ENCODE results near the gene EPN1. TPM values are rescaled to one million over a fixed set of nuclear protein-coding genes. Genes with fewer than 3 reads are reported as not detected.

Gene EPN1
- total and polyA plus RNA-seq, 8 donors: 17.8 to 363 (median 183) TPM

GRCh38 chr19:55644191-55644833 is 30.7 kb upstream of the EPN1 start:
- H3K4me1 ChIP-seq: peaks cover 52 to 83% (median 79%) of the 10 kb centered on the region in 4 donors
- 41 to 58% (median 43%) methylated on average over 12 of the region's 12 CpGs for WGBS, 5 donors

GRCh38 chr19:55644842-55645511 is 30.0 kb upstream of the EPN1 start:
- H3K27ac ChIP-seq: peak overlapping the region in 2 of 5 donors; percentile 93 to 97

More at GRCh38 chr19:55644191-55644833, 30.7 kb upstream of the EPN1 start:
- Histone ChIP-seq H3K27me3 (peaks cover 0 to 6% (median 0%) of the 10 kb centered on the region in 3 donors), H3K9me3 (no peaks in the 10 kb centered on the region), H3K27ac (peak overlapping the region; percentile 28 to 97 (median 95)), H3K4me3 (peak overlapping the region; percentile 74 to 98 (median 97)), H3K36me3 (peaks cover 11 to 19% (median 16%) of the 10 kb centered on the region in 4 donors)
- TF ChIP-seq POLR2AphosphoS5 (IDR thresholded peaks at IDR 0.05): no peak
- TF ChIP-seq CTCF (IDR thresholded peaks at IDR 0.05): no peak
- no peak for TF ChIP-seq POLR2A (IDR thresholded peaks at IDR 0.05)
- no peak for TF ChIP-seq EP300 (IDR thresholded peaks at IDR 0.05)
- intact Hi-C loops (cut with DNase I; ENCODE audit: low total_unique reads): no loop called here
- no peak for DNase-seq

DNA sequence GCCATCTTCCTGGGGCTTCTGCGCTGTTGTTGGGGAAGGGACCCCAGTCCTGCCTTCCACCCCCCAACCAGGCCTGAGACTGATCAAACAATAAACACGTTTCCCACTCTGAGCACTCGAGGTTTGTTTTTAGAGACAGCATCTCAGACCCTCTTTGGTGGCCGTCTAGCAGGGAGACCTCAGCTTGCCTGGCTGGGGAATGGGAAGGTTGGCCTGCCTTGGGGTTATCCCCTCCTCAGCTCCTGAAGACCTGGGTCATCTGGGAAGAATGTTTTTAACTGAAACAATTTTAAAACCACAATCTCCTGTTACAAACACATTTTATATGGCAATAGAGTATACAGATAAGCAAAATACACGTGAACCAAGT is 29.5 kb upstream of the EPN1 start:
- TF ChIP-seq POLR2AphosphoS5 (IDR thresholded peaks at IDR 0.05) (no peak), EP300 (IDR thresholded peaks at IDR 0.05) (no peak), POLR2A (IDR thresholded peaks at IDR 0.05) (no peak), CTCF (IDR thresholded peaks at IDR 0.05) (no peak)
- Histone ChIP-seq H3K36me3 (peaks cover 11 to 20% (median 17%) of the 10 kb centered on the region in 4 donors), H3K27me3 (peaks cover 0 to 6% (median 0%) of the 10 kb centered on the region in 3 donors), H3K4me1 (peaks cover 45 to 79% (median 76%) of the 10 kb centered on the region in 4 donors), H3K9me3 (no peaks in the 10 kb centered on the region), H3K27ac (no peak overlapping the region), H3K4me3 (no peak overlapping the region)
- intact Hi-C loops (cut with DNase I; ENCODE audit: low total_unique reads): no loop called here
- WGBS, 5 donors: 54 to 71% (median 59%) methylated on average over 5 of the region's 5 CpGs
- no peak for DNase-seq

More at GRCh38 chr19:55644842-55645511, 30.0 kb upstream of the EPN1 start:
- no peak for DNase-seq
- peaks cover 50 to 81% (median 79%) of the 10 kb centered on the region in 4 donors for H3K4me1 ChIP-seq
- intact Hi-C loops (cut with DNase I; ENCODE audit: low total_unique reads): no loop called here
- TF ChIP-seq POLR2AphosphoS5 (IDR thresholded peaks at IDR 0.05) (no peak), EP300 (IDR thresholded peaks at IDR 0.05) (no peak), CTCF (IDR thresholded peaks at IDR 0.05) (no peak), POLR2A (IDR thresholded peaks at IDR 0.05) (no peak)
- peak overlapping the region in 2 of 4 donors; percentile 98 for H3K4me3 ChIP-seq
- peaks cover 0 to 6% (median 0%) of the 10 kb centered on the region in 3 donors for H3K27me3 ChIP-seq
- H3K9me3 ChIP-seq: no peaks in the 10 kb centered on the region
- WGBS, 5 donors: 76 to 87% (median 83%) methylated on average over 21 to 28 of the region's 28 CpGs
- H3K36me3 ChIP-seq: peaks cover 11 to 19% (median 16%) of the 10 kb centered on the region in 4 donors

- Histone ChIP-seq H3K36me3 (peaks cover 11 to 36% (median 25%) of the 10 kb centered on the region in 4 donors), H3K27me3 (peaks cover 0 to 6% (median 0%) of the 10 kb centered on the region in 3 donors), H3K27ac (peak overlapping the region in 4 of 5 donors; percentile 82 to 91 (median 86)), H3K4me1 (peaks cover 39 to 68% (median 63%) of the 10 kb centered on the region in 4 donors), H3K4me3 (peak overlapping the region; percentile 62 to 97 (median 86)), H3K9me3 (no peaks in the 10 kb centered on the region)
- TF ChIP-seq CTCF (IDR thresholded peaks at IDR 0.05): no peak
- TF ChIP-seq POLR2A (IDR thresholded peaks at IDR 0.05): no peak
- TF ChIP-seq EP300 (IDR thresholded peaks at IDR 0.05): no peak
- no peak for TF ChIP-seq POLR2AphosphoS5 (IDR thresholded peaks at IDR 0.05)
- intact Hi-C loops (cut with DNase I; ENCODE audit: low total_unique reads): no loop called here
- no peak for DNase-seq
- 35 to 44% (median 38%) methylated on average over 14 of the region's 14 CpGs for WGBS, 5 donors
Measured at GRCh38 chr19:55646889-55647731, 27.9 kb upstream of the EPN1 start.

Measured in stomach (tissue), 9 donors.